ENCODE results near the gene SCAF8.
A peak's percentile ranks its signal among the peaks of the same experiment; 100 is the strongest.

The SCAF8 gene

GRCh38 chr6:154696661-154697060 lies 36.6 kb upstream of the SCAF8 start:
- H3K4me1 ChIP-seq (ENCODE audit: control insufficient read depth, low read depth, low read length): no peaks in the 10 kb centered on the region
- no peak overlapping the region for H3K27ac ChIP-seq (ENCODE audit: low read depth, low read length)
- H2BK120ac ChIP-seq (ENCODE audit: low read depth, low read length): no peak overlapping the region
- H2AK5ac ChIP-seq (ENCODE audit: low read length): no peak overlapping the region
- H3K4me3 ChIP-seq (ENCODE audit: low read length): no peak overlapping the region
- no peak overlapping the region for H3K4me2 ChIP-seq (ENCODE audit: low read length)
- H3K79me2 ChIP-seq (ENCODE audit: control insufficient read depth, insufficient read depth, low read length): no peaks in the 10 kb centered on the region
- H2BK15ac ChIP-seq (replicated peaks; ENCODE audit: low read depth): no peak overlapping the region
- no peak overlapping the region for H3K23ac ChIP-seq (ENCODE audit: low read length)
- no peak overlapping the region for H2BK5ac ChIP-seq (ENCODE audit: low read length)
- WGBS (ENCODE audit: extremely low coverage, insufficient coverage, low lambda C conversion rate): no CpG with 5 or more reads among the region's 1 CpG
- H4K5ac ChIP-seq (ENCODE audit: low read length): no peak overlapping the region
- DNase-seq: no peak
- H3K9ac ChIP-seq (ENCODE audit: low read length): no peak overlapping the region
- no peaks in the 10 kb centered on the region for H3K27me3 ChIP-seq (ENCODE audit: insufficient read depth, low read length, poor library complexity)
- no peaks in the 10 kb centered on the region for H3K79me1 ChIP-seq (ENCODE audit: low read length)
- H3K56ac ChIP-seq (ENCODE audit: low read length): no peak overlapping the region
- no peaks in the 10 kb centered on the region for H3K36me3 ChIP-seq (ENCODE audit: control insufficient read depth, insufficient read depth, low read length)
- H4K8ac ChIP-seq (ENCODE audit: low read depth, low read length): no peak overlapping the region
- H3K18ac ChIP-seq (ENCODE audit: low read length): no peak overlapping the region
- H3K4ac ChIP-seq (ENCODE audit: low read depth, low read length): no peak overlapping the region

- no peaks in the 10 kb centered on the region for H3K79me1 ChIP-seq (ENCODE audit: low read length)
- no peak overlapping the region for H3K4me2 ChIP-seq (ENCODE audit: low read length)
- H3K27ac ChIP-seq (ENCODE audit: low read depth, low read length): no peak overlapping the region
- H3K23ac ChIP-seq (ENCODE audit: low read length): no peak overlapping the region
- H3K4me1 ChIP-seq (ENCODE audit: control insufficient read depth, low read depth, low read length): no peaks in the 10 kb centered on the region
- no peak overlapping the region for H2BK120ac ChIP-seq (ENCODE audit: low read depth, low read length)
- H3K18ac ChIP-seq (ENCODE audit: low read length): no peak overlapping the region
- no peak overlapping the region for H2BK15ac ChIP-seq (replicated peaks; ENCODE audit: low read depth)
- H4K5ac ChIP-seq (ENCODE audit: low read length): no peak overlapping the region
- H2BK5ac ChIP-seq (ENCODE audit: low read length): no peak overlapping the region
- no peak overlapping the region for H4K8ac ChIP-seq (ENCODE audit: low read depth, low read length)
- no peak overlapping the region for H3K4me3 ChIP-seq (ENCODE audit: low read length)
- no peaks in the 10 kb centered on the region for H3K36me3 ChIP-seq (ENCODE audit: control insufficient read depth, insufficient read depth, low read length)
- DNase-seq: peak; percentile 7
- H3K79me2 ChIP-seq (ENCODE audit: control insufficient read depth, insufficient read depth, low read length): no peaks in the 10 kb centered on the region
- H3K4ac ChIP-seq (ENCODE audit: low read depth, low read length): no peak overlapping the region
- no peak overlapping the region for H3K9ac ChIP-seq (ENCODE audit: low read length)
- WGBS (ENCODE audit: extremely low coverage, insufficient coverage, low lambda C conversion rate): no CpG with 5 or more reads among the region's 4 CpGs
- H2AK5ac ChIP-seq (ENCODE audit: low read length): no peak overlapping the region
- no peak overlapping the region for H3K56ac ChIP-seq (ENCODE audit: low read length)
- H3K27me3 ChIP-seq (ENCODE audit: insufficient read depth, low read length, poor library complexity): no peaks in the 10 kb centered on the region
These were observed 30.1 kb upstream of the SCAF8 start for GRCh38 chr6:154703124-154703523.

GRCh38 chr6:154705471-154706113 lies 27.6 kb upstream of the SCAF8 start:
- DNase-seq: peak; percentile 8
- H2BK15ac ChIP-seq (replicated peaks; ENCODE audit: low read depth): no peak overlapping the region
- no peaks in the 10 kb centered on the region for H3K27me3 ChIP-seq (ENCODE audit: insufficient read depth, low read length, poor library complexity)
- H3K79me1 ChIP-seq (ENCODE audit: low read length): no peaks in the 10 kb centered on the region
- no peak overlapping the region for H3K4ac ChIP-seq (ENCODE audit: low read depth, low read length)
- H3K4me1 ChIP-seq (ENCODE audit: control insufficient read depth, low read depth, low read length): no peaks in the 10 kb centered on the region
- no peak overlapping the region for H2BK5ac ChIP-seq (ENCODE audit: low read length)
- no peak overlapping the region for H3K9ac ChIP-seq (ENCODE audit: low read length)
- no peak overlapping the region for H3K4me3 ChIP-seq (ENCODE audit: low read length)
- no peaks in the 10 kb centered on the region for H3K79me2 ChIP-seq (ENCODE audit: control insufficient read depth, insufficient read depth, low read length)
- H3K23ac ChIP-seq (ENCODE audit: low read length): no peak overlapping the region
- no peak overlapping the region for H4K5ac ChIP-seq (ENCODE audit: low read length)
- no peak overlapping the region for H2AK5ac ChIP-seq (ENCODE audit: low read length)
- no peak overlapping the region for H3K56ac ChIP-seq (ENCODE audit: low read length)
- no peak overlapping the region for H2BK120ac ChIP-seq (ENCODE audit: low read depth, low read length)
- H4K8ac ChIP-seq (ENCODE audit: low read depth, low read length): no peak overlapping the region
- no peak overlapping the region for H3K27ac ChIP-seq (ENCODE audit: low read depth, low read length)
- H3K4me2 ChIP-seq (ENCODE audit: low read length): no peak overlapping the region
- no peaks in the 10 kb centered on the region for H3K36me3 ChIP-seq (ENCODE audit: control insufficient read depth, insufficient read depth, low read length)
- H3K18ac ChIP-seq (ENCODE audit: low read length): no peak overlapping the region
- WGBS (ENCODE audit: extremely low coverage, insufficient coverage, low lambda C conversion rate): no CpG with 5 or more reads among the region's 8 CpGs

- Histone ChIP-seq H2BK120ac (ENCODE audit: low read depth, low read length) (no peak overlapping the region), H3K4me2 (ENCODE audit: low read length) (no peak overlapping the region)
- no CpG with 5 or more reads among the region's 2 CpGs for WGBS (ENCODE audit: extremely low coverage, insufficient coverage, low lambda C conversion rate)
These were observed 26.8 kb upstream of the SCAF8 start for GRCh38 chr6:154706389-154706788.

GRCh38 chr6:154709621-154710020 lies 23.6 kb upstream of the SCAF8 start:
- no peak for DNase-seq
- no CpG with 5 or more reads among the region's 3 CpGs for WGBS (ENCODE audit: extremely low coverage, insufficient coverage, low lambda C conversion rate)
- H3K4me3 ChIP-seq (ENCODE audit: low read length): no peak overlapping the region
- H3K4ac ChIP-seq (ENCODE audit: low read depth, low read length): no peak overlapping the region
- H4K8ac ChIP-seq (ENCODE audit: low read depth, low read length): no peak overlapping the region
- H4K5ac ChIP-seq (ENCODE audit: low read length): no peak overlapping the region
- no peak overlapping the region for H3K18ac ChIP-seq (ENCODE audit: low read length)
- H3K27me3 ChIP-seq (ENCODE audit: insufficient read depth, low read length, poor library complexity): no peaks in the 10 kb centered on the region
- H3K4me2 ChIP-seq (ENCODE audit: low read length): no peak overlapping the region
- no peak overlapping the region for H2BK120ac ChIP-seq (ENCODE audit: low read depth, low read length)
- no peak overlapping the region for H3K56ac ChIP-seq (ENCODE audit: low read length)
- no peak overlapping the region for H3K9ac ChIP-seq (ENCODE audit: low read length)
- H2BK15ac ChIP-seq (replicated peaks; ENCODE audit: low read depth): no peak overlapping the region
- no peak overlapping the region for H3K23ac ChIP-seq (ENCODE audit: low read length)
- no peaks in the 10 kb centered on the region for H3K79me2 ChIP-seq (ENCODE audit: control insufficient read depth, insufficient read depth, low read length)
- H3K36me3 ChIP-seq (ENCODE audit: control insufficient read depth, insufficient read depth, low read length): no peaks in the 10 kb centered on the region
- H2AK5ac ChIP-seq (ENCODE audit: low read length): no peak overlapping the region
- no peak overlapping the region for H3K27ac ChIP-seq (ENCODE audit: low read depth, low read length)
- H3K79me1 ChIP-seq (ENCODE audit: low read length): no peaks in the 10 kb centered on the region
- no peak overlapping the region for H2BK5ac ChIP-seq (ENCODE audit: low read length)
- no peaks in the 10 kb centered on the region for H3K4me1 ChIP-seq (ENCODE audit: control insufficient read depth, low read depth, low read length)

More at GRCh38 chr6:154706389-154706788, 26.8 kb upstream of the SCAF8 start:
- no peak overlapping the region for H3K9ac ChIP-seq (ENCODE audit: low read length)
- no peak overlapping the region for H2BK5ac ChIP-seq (ENCODE audit: low read length)
- no peaks in the 10 kb centered on the region for H3K4me1 ChIP-seq (ENCODE audit: control insufficient read depth, low read depth, low read length)
- H3K79me1 ChIP-seq (ENCODE audit: low read length): no peaks in the 10 kb centered on the region
- no peak overlapping the region for H3K4ac ChIP-seq (ENCODE audit: low read depth, low read length)
- H3K79me2 ChIP-seq (ENCODE audit: control insufficient read depth, insufficient read depth, low read length): no peaks in the 10 kb centered on the region
- no peak overlapping the region for H3K4me3 ChIP-seq (ENCODE audit: low read length)
- H4K8ac ChIP-seq (ENCODE audit: low read depth, low read length): no peak overlapping the region
- H3K56ac ChIP-seq (ENCODE audit: low read length): no peak overlapping the region
- H3K27ac ChIP-seq (ENCODE audit: low read depth, low read length): no peak overlapping the region
- no peak overlapping the region for H3K18ac ChIP-seq (ENCODE audit: low read length)
- H3K36me3 ChIP-seq (ENCODE audit: control insufficient read depth, insufficient read depth, low read length): no peaks in the 10 kb centered on the region
- no peak overlapping the region for H4K5ac ChIP-seq (ENCODE audit: low read length)
- no peak for DNase-seq
- H3K27me3 ChIP-seq (ENCODE audit: insufficient read depth, low read length, poor library complexity): no peaks in the 10 kb centered on the region
- H3K23ac ChIP-seq (ENCODE audit: low read length): no peak overlapping the region
- no peak overlapping the region for H2BK15ac ChIP-seq (replicated peaks; ENCODE audit: low read depth)
- no peak overlapping the region for H2AK5ac ChIP-seq (ENCODE audit: low read length)

GRCh38 chr6:154710689-154711088 lies 22.5 kb upstream of the SCAF8 start:
- Histone ChIP-seq H3K18ac (ENCODE audit: low read length) (no peak overlapping the region), H3K79me1 (ENCODE audit: low read length) (no peaks in the 10 kb centered on the region), H3K56ac (ENCODE audit: low read length) (no peak overlapping the region), H3K27me3 (ENCODE audit: insufficient read depth, low read length, poor library complexity) (no peaks in the 10 kb centered on the region), H2AK5ac (ENCODE audit: low read length) (no peak overlapping the region), H4K5ac (ENCODE audit: low read length) (no peak overlapping the region), H3K4me3 (ENCODE audit: low read length) (no peak overlapping the region), H3K23ac (ENCODE audit: low read length) (no peak overlapping the region), H3K79me2 (ENCODE audit: control insufficient read depth, insufficient read depth, low read length) (no peaks in the 10 kb centered on the region), H4K8ac (ENCODE audit: low read depth, low read length) (no peak overlapping the region), H2BK15ac (replicated peaks; ENCODE audit: low read depth) (no peak overlapping the region), H3K36me3 (ENCODE audit: control insufficient read depth, insufficient read depth, low read length) (no peaks in the 10 kb centered on the region), H3K4me2 (ENCODE audit: low read length) (no peak overlapping the region), H3K4me1 (ENCODE audit: control insufficient read depth, low read depth, low read length) (no peaks in the 10 kb centered on the region), H3K27ac (ENCODE audit: low read depth, low read length) (no peak overlapping the region), H3K9ac (ENCODE audit: low read length) (no peak overlapping the region), H2BK120ac (ENCODE audit: low read depth, low read length) (no peak overlapping the region), H2BK5ac (ENCODE audit: low read length) (no peak overlapping the region), H3K4ac (ENCODE audit: low read depth, low read length) (no peak overlapping the region)
- WGBS (ENCODE audit: extremely low coverage, insufficient coverage, low lambda C conversion rate): no CpG with 5 or more reads among the region's 2 CpGs
- DNase-seq: no peak
